Liver (tissue), 9 donors: ENCODE measurements around the gene OARD1. TPM values are rescaled to one million over a fixed set of nuclear protein-coding genes. Genes with fewer than 3 reads are reported as not detected.

Experiments
- DNase-seq: peaks from one replicate; pipeline ENCODE4 v3.0.0-alpha.2; 2017; ENCODE audit warnings: low spot score
- H3K27ac ChIP-seq, 2 donors: one replicate each; pipeline ENCODE4 v1.7.0; 2013; ENCODE audit warnings: inconsistent platforms in 2 of 2, low read length in 2 of 2, control low read depth in 1 of 2, low read depth in 1 of 2, mild to moderate bottlenecking in 1 of 2
- H3K27me3 ChIP-seq, 4 donors: one replicate each; pipeline versions ENCODE4 v1.6.1 to v1.7.0; 2013; ENCODE audit warnings: low read length in 3 of 4, inconsistent platforms in 1 of 4, mild to moderate bottlenecking in 1 of 4, moderate library complexity in 1 of 4; ENCODE audit not compliant: control insufficient read depth in 4 of 4, insufficient read depth in 4 of 4
- H3K36me3 ChIP-seq, 4 donors: one replicate each; pipeline versions ENCODE4 v1.6.1 to v1.7.0; 2013; ENCODE audit warnings: low read length in 3 of 4, mild to moderate bottlenecking in 3 of 4, low read depth in 1 of 4, moderate library complexity in 1 of 4; ENCODE audit not compliant: control insufficient read depth in 4 of 4, insufficient read depth in 3 of 4
- H3K4me1 ChIP-seq, 4 donors: one replicate each; pipeline versions ENCODE4 v1.6.1 to v1.7.0; 2013; ENCODE audit warnings: low read length in 3 of 4, mild to moderate bottlenecking in 3 of 4, moderate library complexity in 1 of 4; ENCODE audit not compliant: control insufficient read depth in 4 of 4, insufficient read depth in 4 of 4
- H3K4me3 ChIP-seq, 3 donors: one replicate each; pipeline versions ENCODE4 v1.6.1 to v1.7.0; 2013; ENCODE audit warnings: low read length in 3 of 3, control low read depth in 1 of 3, low read depth in 1 of 3, mild to moderate bottlenecking in 1 of 3
- H3K9ac ChIP-seq, 2 donors: one replicate each; pipeline ENCODE4 v1.7.0; 2013; ENCODE audit warnings: low read length in 2 of 2, mild to moderate bottlenecking in 2 of 2, moderate library complexity in 2 of 2, control low read depth in 1 of 2, low read depth in 1 of 2
- H3K9me3 ChIP-seq, 4 donors: one replicate each; pipeline versions ENCODE4 v1.6.1 to v1.7.0; 2013; ENCODE audit warnings: low read length in 3 of 4; ENCODE audit not compliant: control insufficient read depth in 4 of 4
- ATF3 ChIP-seq: IDR thresholded peaks from 2 replicates; pipeline ENCODE4 v1.6.1; 2016; ENCODE audit warnings: antibody characterized with exemption
- CTCF ChIP-seq: fragments of 150-350 bp; IDR thresholded peaks from 2 replicates; pipeline ENCODE4 v1.5.1; 2017; ENCODE audit warnings: improper control_type of control experiment, low read depth, low read length; ENCODE audit not compliant: missing input control
- EGR1 ChIP-seq, 2 donors: IDR thresholded peaks; 2 replicates each; pipeline ENCODE4 v1.6.1; 2016 to 2018; ENCODE audit warnings: antibody characterized with exemption in 2 of 2, low read depth in 2 of 2
- FOXA1 ChIP-seq: IDR thresholded peaks from 2 replicates; pipeline ENCODE4 v1.6.1; 2016; ENCODE audit warnings: antibody characterized with exemption
- GABPA ChIP-seq, 2 donors: IDR thresholded peaks in 1 of 2; conservative IDR thresholded peaks in 1 of 2; 2 replicates each; pipeline ENCODE4 v1.6.1; 2016; ENCODE audit warnings: antibody characterized with exemption in 2 of 2, mild to moderate bottlenecking in 1 of 2, moderate library complexity in 1 of 2
- HNF4A ChIP-seq, 2 donors: conservative IDR thresholded peaks; 2 replicates each; pipeline ENCODE4 v1.6.1; 2016; ENCODE audit warnings: antibody characterized with exemption in 2 of 2, mild to moderate bottlenecking in 2 of 2
- HNF4G ChIP-seq: IDR thresholded peaks from 2 replicates; pipeline ENCODE4 v1.6.1; 2016; ENCODE audit warnings: antibody characterized with exemption
- JUND ChIP-seq, 2 donors: IDR thresholded peaks; 2 replicates each; pipeline ENCODE4 v1.6.1; 2016; ENCODE audit warnings: antibody characterized with exemption in 2 of 2
- NR2F2 ChIP-seq: IDR thresholded peaks from 2 replicates; pipeline ENCODE4 v1.6.1; 2016; ENCODE audit warnings: antibody characterized with exemption
- RAD21 ChIP-seq, 2 donors: IDR thresholded peaks; 2 replicates each; pipeline ENCODE4 v1.6.1; 2016; ENCODE audit warnings: antibody characterized with exemption in 2 of 2, mild to moderate bottlenecking in 2 of 2
- REST ChIP-seq: IDR thresholded peaks from 2 replicates; pipeline ENCODE4 v1.6.1; 2016; ENCODE audit warnings: antibody characterized with exemption, mild to moderate bottlenecking
- SP1 ChIP-seq: IDR thresholded peaks from 2 replicates; pipeline ENCODE4 v1.6.1; 2018; ENCODE audit warnings: antibody characterized with exemption, mild to moderate bottlenecking
- TAF1 ChIP-seq: conservative IDR thresholded peaks from 2 replicates; pipeline ENCODE4 v1.6.1; 2016; ENCODE audit warnings: antibody characterized with exemption, mild to moderate bottlenecking
- YY1 ChIP-seq: IDR thresholded peaks from 2 replicates; pipeline ENCODE4 v1.6.1; 2016; ENCODE audit warnings: antibody characterized with exemption, mild to moderate bottlenecking
- ZBTB33 ChIP-seq: IDR thresholded peaks from 2 replicates; pipeline ENCODE4 v1.6.1; 2016; ENCODE audit warnings: antibody characterized with exemption
- WGBS: extraction: QIAGEN DNeasy Blood & Tissue Kit; methylation state at CpG from one replicate; pipeline ENCODE4 v1.1.7; 2013; 5-methylcytosine and 5-hydroxymethylcytosine counted together
- polyA plus RNA-seq, 2 donors: library from polyadenylated mRNA; stranded (reverse) in 1 of 2; unstranded in 1 of 2; fragments of 200-250 nt in 1 of 2; fragments of >200 nt in 1 of 2; fragmentation: Nextera tagmentation in 1 of 2; extraction: Ambion mirVana in 1 of 2; gene quantifications; one replicate each; pipeline versions ENCODE4 v1.2.1 to v1.2.3, GENCODE V29; 2013 to 2015
- total RNA-seq, 2 donors: library from RNA; depleted of rRNA; stranded (reverse); fragments of >200 nt; gene quantifications; one replicate each; pipeline ENCODE4 v1.2.3, GENCODE V29; 2014
- donor health status: healthy.
- donor health status: healthy.
- donor health status: healthy.
- donor health status: healthy.
- donor health status: healthy.

OARD1 gene
- total and polyA plus RNA-seq, 4 donors = 20.1 to 28.6 (median 23.0) TPM

GRCh38 chr6:41022294-41022693 lies 49.9 kb downstream of the OARD1 start:
- no peak overlapping the region for H3K4me3 ChIP-seq
- H3K4me1 ChIP-seq = peaks cover 0 to 3% (median 1%) of the 10 kb centered on the region in 4 donors
- no peak overlapping the region for H3K27ac ChIP-seq
- H3K9me3 ChIP-seq = no peaks in the 10 kb centered on the region
- no peak for TF ChIP-seq GABPA (IDR thresholded peaks at IDR 0.05 in 1 of 2, conservative IDR thresholded peaks at IDR 0.05 in 1 of 2)
- no peak for TF ChIP-seq ZBTB33
- no peak for TF ChIP-seq ATF3
- no peak for TF ChIP-seq CTCF
- no peak for TF ChIP-seq JUND (IDR thresholded peaks at IDR 0.05)
- no peak for TF ChIP-seq YY1
- TF ChIP-seq FOXA1 = no peak
- no peak for TF ChIP-seq TAF1
- no peak for TF ChIP-seq HNF4A (conservative IDR thresholded peaks at IDR 0.05)
- no peak for TF ChIP-seq HNF4G
- no peak for TF ChIP-seq REST
- no peak for TF ChIP-seq RAD21 (IDR thresholded peaks at IDR 0.05)
- TF ChIP-seq NR2F2 = no peak
- no peak for TF ChIP-seq SP1
- H3K36me3 ChIP-seq = peaks cover 0 to 3% (median under 1%) of the 10 kb centered on the region in 4 donors
- DNase-seq = no peak
- no peak overlapping the region for H3K9ac ChIP-seq
- H3K27me3 ChIP-seq = no peaks in the 10 kb centered on the region

GRCh38 chr6:41021832-41022231 lies 50.3 kb downstream of the OARD1 start:
- WGBS = 93% methylated on average over 3 of the region's 3 CpGs

More at GRCh38 chr6:41021832-41022231, 50.3 kb downstream of the OARD1 start:
- Histone ChIP-seq H3K9ac (no peak overlapping the region), H3K4me1 (peaks cover 0 to 3% (median 1%) of the 10 kb centered on the region in 4 donors), H3K27ac (no peak overlapping the region), H3K4me3 (no peak overlapping the region), H3K27me3 (no peaks in the 10 kb centered on the region), H3K9me3 (no peaks in the 10 kb centered on the region), H3K36me3 (peaks cover 0 to 3% (median 0%) of the 10 kb centered on the region in 4 donors)
- DNase-seq = no peak
- TF ChIP-seq EGR1 (IDR thresholded peaks at IDR 0.05; ENCODE audit: low read depth in 2 of 2) = no peak
- TF ChIP-seq RAD21 (IDR thresholded peaks at IDR 0.05) = peak; percentile 23 to 48
